SK-N-SH (cell line): Measurements from ENCODE around the gene TMEM120B. TPM values are rescaled to one million over a fixed set of nuclear protein-coding genes. Genes with fewer than 3 reads are reported as not detected.

ENCODE experiments used
- CTCF ChIA-PET: fragments of 300-600, 350-600 bp; formaldehyde crosslinking; extraction: SDS; loops from one replicate; lab custom pipeline; 2021; lab: Yijun Ruan, JAX
- POLR2A ChIA-PET: fragments of 350-600 bp; sonication (Branson Sonifier 250); formaldehyde crosslinking; extraction: SDS; loops from one replicate; lab custom pipeline; 2020; ENCODE audit warnings: antibody characterized with exemption, inconsistent platforms; lab: Yijun Ruan, JAX
- DNase-seq: peaks from one replicate; pipeline ENCODE4 v3.0.0; 2012
- H2AFZ ChIP-seq: fragments of 200-600 bp; sonication (generic); 2 replicates; pipeline ENCODE4 v1.8.1; 2016; ENCODE audit warnings: antibody characterized with exemption, mild to moderate bottlenecking, low read depth
- H3F3A ChIP-seq: fragments of 200-600 bp; sonication (generic); replicated peaks from 2 replicates; pipeline ENCODE3; 2016; ENCODE audit warnings: antibody characterized with exemption, mild to moderate bottlenecking; ENCODE audit not compliant: insufficient read depth
- H3K27ac ChIP-seq, 2 experiments: fragments of 200-500 bp in 1 of 2; fragments of 200-600 bp in 1 of 2; sonication (Bioruptor generic) in 1 of 2; sonication (generic), shearing (Covaris generic) in 1 of 2; 2 replicates each; pipeline versions ENCODE4 v1.5.1 to v1.6.1; 2014 to 2016; ENCODE audit warnings: low read depth in 2 of 2, inconsistent platforms in 1 of 2, low read length in 1 of 2, mild to moderate bottlenecking in 1 of 2, mixed read lengths in 1 of 2
- H3K27me3 ChIP-seq: fragments of 200-600 bp; sonication (generic), shearing (Covaris generic); 2 replicates; pipeline ENCODE4 v1.6.1; 2016; ENCODE audit warnings: mixed run types; ENCODE audit not compliant: insufficient read depth
- H3K36me3 ChIP-seq, 2 experiments: fragments of 200-500 bp in 1 of 2; fragments of 200-600 bp in 1 of 2; sonication (Bioruptor generic) in 1 of 2; sonication (generic) in 1 of 2; replicated peaks in 1 of 2; 2 replicates each; pipeline versions ENCODE3 to v1.5.1; 2014 to 2016; ENCODE audit warnings: low read length in 1 of 2, mild to moderate bottlenecking in 1 of 2; ENCODE audit not compliant: insufficient read depth in 2 of 2, control insufficient read depth in 1 of 2
- H3K4me1 ChIP-seq, 2 experiments: fragments of 200-500 bp in 1 of 2; fragments of 200-600 bp in 1 of 2; sonication (Bioruptor generic) in 1 of 2; sonication (generic), shearing (Covaris generic) in 1 of 2; 2 replicates each; pipeline versions ENCODE4 v1.5.1 to v1.6.1; 2014 to 2016; ENCODE audit warnings: low read depth in 1 of 2, low read length in 1 of 2, mixed run types in 1 of 2; ENCODE audit not compliant: insufficient read depth in 2 of 2, control insufficient read depth in 1 of 2
- H3K4me2 ChIP-seq: fragments of 200-600 bp; sonication (generic), shearing (Covaris generic); 2 replicates; pipeline ENCODE4 v1.6.1; 2017; ENCODE audit warnings: mixed run types
- H3K4me3 ChIP-seq, 2 experiments: fragments of 200-500 bp in 1 of 2; fragments of 200-600 bp in 1 of 2; sonication (Bioruptor generic) in 1 of 2; sonication (generic), shearing (Covaris generic) in 1 of 2; 2 replicates each; pipeline versions ENCODE4 v1.5.1 to v1.8.1; 2014 to 2016; ENCODE audit warnings: low read depth in 2 of 2, inconsistent platforms in 1 of 2, low read length in 1 of 2, mild to moderate bottlenecking in 1 of 2, mixed read lengths in 1 of 2, moderate library complexity in 1 of 2
- H3K79me2 ChIP-seq: fragments of 200-600 bp; sonication (generic); 2 replicates; pipeline ENCODE4 v1.8.1; 2017; ENCODE audit warnings: mild to moderate bottlenecking; ENCODE audit not compliant: insufficient read depth
- H3K9ac ChIP-seq: fragments of 200-600 bp; sonication (generic); 2 replicates; pipeline ENCODE4 v1.6.1; 2017; ENCODE audit warnings: mixed run types
- H3K9me2 ChIP-seq: fragments of 200-600 bp; sonication (generic); 2 replicates; pipeline ENCODE4 v1.6.1; 2017; ENCODE audit warnings: mixed run types
- H3K9me3 ChIP-seq: fragments of 200-600 bp; sonication (generic); 2 replicates; pipeline ENCODE4 v1.6.1; 2017; ENCODE audit warnings: mixed run types, mild to moderate bottlenecking, moderate library complexity
- H4K20me1 ChIP-seq: fragments of 200-600 bp; sonication (generic); 2 replicates; pipeline ENCODE4 v1.6.1; 2017; ENCODE audit warnings: mild to moderate bottlenecking, mixed run types; ENCODE audit not compliant: insufficient read depth
- CHD2 ChIP-seq: fragments of 150-350 bp; IDR thresholded peaks from 2 replicates; pipeline ENCODE4 v1.6.1; 2018; ENCODE audit warnings: low read length; ENCODE audit not compliant: partially characterized antibody
- ELF1 ChIP-seq: IDR thresholded peaks from 2 replicates; pipeline ENCODE4 v1.4.0; 2012
- EP300 ChIP-seq, 2 experiments: IDR thresholded peaks; 2 replicates each; pipeline versions ENCODE4 v1.4.0 to v1.6.1; 2012; ENCODE audit warnings: borderline replicate concordance in 1 of 2, low read depth in 1 of 2, low read length in 1 of 2
- EZH2phosphoT487 ChIP-seq: fragments of 200-600 bp; sonication (generic); IDR thresholded peaks from 2 replicates; pipeline ENCODE4 v1.6.1; 2017; ENCODE audit warnings: low read depth, mixed run types, mild to moderate bottlenecking, antibody characterized with exemption, moderate library complexity, borderline replicate concordance
- FOXJ3 ChIP-seq: sonication (generic); formaldehyde crosslinking; IDR thresholded peaks from 2 replicates; pipeline ENCODE4 v1.5.1; 2020; ENCODE audit warnings: mild to moderate bottlenecking, missing genetic modification reagents
- GATA2 ChIP-seq: sonication (generic); formaldehyde crosslinking; IDR thresholded peaks from 2 replicates; pipeline ENCODE4 v1.5.0; 2020; ENCODE audit warnings: mild to moderate bottlenecking, missing genetic modification reagents
- JUND ChIP-seq: IDR thresholded peaks from 2 replicates; pipeline ENCODE4 v1.4.0; 2012
- MEF2A ChIP-seq: IDR thresholded peaks from 2 replicates; pipeline ENCODE4 v1.4.0; 2012; ENCODE audit warnings: low read depth, borderline replicate concordance
- MXI1 ChIP-seq: IDR thresholded peaks from 2 replicates; pipeline ENCODE4 v1.6.1; 2012; ENCODE audit warnings: mild to moderate bottlenecking, low read depth, low read length, improper control_type of control experiment
- NFIC ChIP-seq: IDR thresholded peaks from 2 replicates; pipeline ENCODE4 v1.4.0; 2012; ENCODE audit warnings: borderline replicate concordance
- NRF1 ChIP-seq: IDR thresholded peaks from 2 replicates; pipeline ENCODE4 v1.6.1; 2012; ENCODE audit warnings: low read depth, mild to moderate bottlenecking, low read length
- POLR2AphosphoS5 ChIP-seq: IDR thresholded peaks from 2 replicates; pipeline ENCODE4 v1.6.1; 2012; ENCODE audit warnings: low read depth, low read length
- RCOR1 ChIP-seq: fragments of 150-350 bp; IDR thresholded peaks from 2 replicates; pipeline ENCODE4 v1.6.1; 2017; ENCODE audit warnings: antibody characterized with exemption, low read length
- RXRA ChIP-seq: IDR thresholded peaks from 2 replicates; pipeline ENCODE4 v1.4.0; 2012; ENCODE audit warnings: low read depth, mild to moderate bottlenecking, borderline replicate concordance
- SIN3A ChIP-seq: IDR thresholded peaks from 2 replicates; pipeline ENCODE4 v1.6.1; 2012; ENCODE audit warnings: low read depth, mild to moderate bottlenecking, low read length, moderate library complexity, borderline replicate concordance
- SMC3 ChIP-seq: IDR thresholded peaks from 2 replicates; pipeline ENCODE4 v1.6.1; 2012; ENCODE audit warnings: low read depth, low read length, improper control_type of control experiment
- TEAD4 ChIP-seq: IDR thresholded peaks from 2 replicates; pipeline ENCODE4 v1.4.0; 2012; ENCODE audit warnings: mild to moderate bottlenecking, borderline replicate concordance; ENCODE audit not compliant: insufficient read depth
- YY1 ChIP-seq: IDR thresholded peaks from 2 replicates; pipeline ENCODE4 v1.4.0; 2012; ENCODE audit warnings: low read depth, mild to moderate bottlenecking
- WGBS: methylation state at CpG from one replicate; pipeline ENCODE4 v1.1.6; 2017; ENCODE audit warnings: low lambda C conversion rate; 5-methylcytosine and 5-hydroxymethylcytosine counted together
- polyA plus RNA-seq, 3 experiments: library from polyadenylated mRNA; depleted of rRNA; stranded (reverse); fragments of >200 nt; gene quantifications; 2 replicates each; pipeline ENCODE4 v1.2.3, GENCODE V29; 2012
- TF ChIP-seq, protein P1 (sequence below): fragments of 150-350 bp; IDR thresholded peaks from 2 replicates; pipeline ENCODE4 v1.6.1; 2017; ENCODE audit warnings: antibody characterized with exemption, low read length, low read depth, borderline replicate concordance
- TF ChIP-seq, protein P2 (sequence below): IDR thresholded peaks from 2 replicates; pipeline ENCODE4 v1.4.0; 2012; ENCODE audit warnings: low read depth, borderline replicate concordance

The TMEM120B gene
- polyA plus RNA-seq, 1 of the 3 experiments (the other 2 are of a cell fraction), result 15.4 TPM

DNA sequence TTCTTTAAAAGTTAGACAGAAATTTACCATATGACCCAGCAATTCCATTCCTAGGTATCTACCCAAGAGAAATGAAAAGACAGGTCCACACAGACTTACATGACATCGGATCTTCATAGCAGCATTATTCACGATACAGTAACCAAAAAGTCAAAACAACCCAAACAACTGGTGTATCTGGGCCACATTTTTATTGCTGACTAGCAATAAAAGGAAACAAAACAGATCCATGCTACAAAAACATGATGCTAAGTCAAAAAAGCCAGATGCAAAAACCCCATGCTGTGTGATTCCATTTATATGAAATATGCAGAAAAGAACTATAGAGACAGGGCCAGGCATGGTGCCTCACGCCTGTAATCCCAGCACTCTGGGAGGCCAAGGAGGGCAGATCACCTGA, 12.9 kb downstream of the TMEM120B start:
- Histone ChIP-seq H3K27ac (no peak overlapping the region), H3K4me1 (no peaks in the 10 kb centered on the region), H3K4me2 (no peak overlapping the region), H3K4me3 (no peak overlapping the region), H3K9me3 (no peaks in the 10 kb centered on the region), H3K27me3 (no peaks in the 10 kb centered on the region), H3K9me2 (no peaks in the 10 kb centered on the region), H3K9ac (no peak overlapping the region), H3F3A (peaks cover 3% of the 10 kb centered on the region), H3K79me2 (peaks cover 62% of the 10 kb centered on the region; the same call in 1 of the 2 replicates), H4K20me1 (no peaks in the 10 kb centered on the region), H3K36me3 (peaks cover 0 to 7% of the 10 kb centered on the region in 2 experiments), H2AFZ (no peak overlapping the region)
- TF ChIP-seq NRF1 (no peak), ELF1 (no peak), EP300 (IDR thresholded peaks at IDR 0.05; ENCODE audit: borderline replicate concordance in 1 of 2, low read depth in 1 of 2, low read length in 1 of 2) (no peak)
- CTCF ChIA-PET, result no interaction called here
- WGBS, result 96% methylated on average over 3 of the region's 3 CpGs
- POLR2A ChIA-PET, result no interaction called here
- DNase-seq, result no peak

DNA sequence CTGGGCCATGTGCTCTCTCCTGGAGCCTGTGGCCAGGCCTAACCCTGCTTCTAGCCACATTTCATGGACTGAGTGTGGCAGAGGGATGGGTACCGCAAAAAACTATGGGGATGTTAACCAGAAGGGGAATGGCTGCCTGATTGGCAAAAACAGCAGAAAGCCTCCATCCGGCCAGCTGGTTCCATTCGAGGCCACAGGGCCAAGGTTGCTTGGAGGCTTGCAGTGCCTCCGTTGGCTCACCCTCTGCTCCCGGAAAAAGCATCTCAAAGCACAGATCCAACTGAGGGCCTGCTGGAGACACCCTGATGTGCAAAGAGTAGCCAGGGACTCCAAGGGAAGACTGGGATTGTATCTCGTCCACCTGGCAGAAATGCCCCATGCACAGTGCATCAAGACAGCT, 16.5 kb downstream of the TMEM120B start:
- Histone ChIP-seq H3K36me3 (peaks cover 0 to 7% of the 10 kb centered on the region in 2 experiments), H3K27me3 (no peaks in the 10 kb centered on the region), H3F3A (peaks cover 5% of the 10 kb centered on the region), H3K9ac (no peak overlapping the region), H3K9me3 (no peaks in the 10 kb centered on the region), H2AFZ (no peak overlapping the region), H3K79me2 (peaks cover 38% of the 10 kb centered on the region; the same call in 1 of the 2 replicates), H3K4me3 (no peak overlapping the region), H4K20me1 (no peaks in the 10 kb centered on the region), H3K4me1 (no peaks in the 10 kb centered on the region), H3K4me2 (no peak overlapping the region), H3K9me2 (no peaks in the 10 kb centered on the region), H3K27ac (no peak overlapping the region)
- TF ChIP-seq GATA2 (no peak), ELF1 (no peak), SIN3A (no peak), NRF1 (no peak), SMC3 (no peak), EP300 (IDR thresholded peaks at IDR 0.05; ENCODE audit: borderline replicate concordance in 1 of 2, low read depth in 1 of 2, low read length in 1 of 2) (no peak)
- ChIA-PET CTCF (interaction anchor here (1.7 kb wide), 1 partner anchor 66 kb away, joined by 6 read pairs; no protein-coding TSS in a partner anchor), POLR2A (no interaction called here)
- WGBS, result 89% methylated on average over 5 of the region's 6 CpGs
- no peak for DNase-seq

DNA sequence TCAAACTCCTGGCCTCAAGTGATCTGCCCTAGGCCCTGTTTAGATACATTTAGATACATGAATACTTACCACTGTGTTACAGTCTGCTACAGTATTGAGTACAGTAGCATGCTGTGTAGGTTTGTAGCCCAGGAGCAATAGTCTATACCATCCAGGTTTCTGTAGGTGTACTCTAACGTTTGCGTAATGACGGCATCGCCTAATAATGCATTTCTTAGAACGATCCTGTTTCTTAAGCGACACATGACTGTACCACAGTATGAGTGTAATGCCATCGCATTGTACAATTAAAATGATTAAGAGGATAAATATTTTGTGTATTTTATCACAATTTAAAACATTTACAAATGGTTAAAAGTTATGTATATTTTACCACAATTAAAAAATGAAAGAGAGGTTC, 18.9 kb downstream of the TMEM120B start:
- ChIA-PET CTCF (no interaction called here), POLR2A (no interaction called here)
- WGBS, result 92% methylated on average over 7 of the region's 7 CpGs

More for the DNA sequence above, 18.9 kb downstream of the TMEM120B start:
- Histone ChIP-seq H3F3A (peaks cover 5% of the 10 kb centered on the region), H3K9me3 (no peaks in the 10 kb centered on the region), H3K27me3 (no peaks in the 10 kb centered on the region), H3K4me3 (no peak overlapping the region), H3K9me2 (no peaks in the 10 kb centered on the region), H3K9ac (no peak overlapping the region), H3K36me3 (no peaks in the 10 kb centered on the region), H3K27ac (no peak overlapping the region), H3K79me2 (peaks cover 21% of the 10 kb centered on the region; the same call in 1 of the 2 replicates), H3K4me1 (no peaks in the 10 kb centered on the region), H2AFZ (no peak overlapping the region), H3K4me2 (no peak overlapping the region), H4K20me1 (no peaks in the 10 kb centered on the region)
- DNase-seq, result no peak
- TF ChIP-seq FOXJ3 (CRISPR knock-in tag) (no peak), POLR2AphosphoS5 (no peak), RXRA (no peak), GATA2 (no peak), TEAD4 (no peak), YY1 (no peak), ELF1 (no peak), RCOR1 (no peak), MXI1 (no peak), EP300 (IDR thresholded peaks at IDR 0.05; ENCODE audit: borderline replicate concordance in 1 of 2, low read depth in 1 of 2, low read length in 1 of 2) (no peak), SMC3 (no peak), JUND (no peak), MEF2A (no peak), CHD2 (no peak), EZH2phosphoT487 (no peak), NFIC (no peak)
- TF ChIP-seq, protein P1, sequence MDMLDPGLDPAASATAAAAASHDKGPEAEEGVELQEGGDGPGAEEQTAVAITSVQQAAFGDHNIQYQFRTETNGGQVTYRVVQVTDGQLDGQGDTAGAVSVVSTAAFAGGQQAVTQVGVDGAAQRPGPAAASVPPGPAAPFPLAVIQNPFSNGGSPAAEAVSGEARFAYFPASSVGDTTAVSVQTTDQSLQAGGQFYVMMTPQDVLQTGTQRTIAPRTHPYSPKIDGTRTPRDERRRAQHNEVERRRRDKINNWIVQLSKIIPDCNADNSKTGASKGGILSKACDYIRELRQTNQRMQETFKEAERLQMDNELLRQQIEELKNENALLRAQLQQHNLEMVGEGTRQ, result no peak
- TF ChIP-seq, protein P2, sequence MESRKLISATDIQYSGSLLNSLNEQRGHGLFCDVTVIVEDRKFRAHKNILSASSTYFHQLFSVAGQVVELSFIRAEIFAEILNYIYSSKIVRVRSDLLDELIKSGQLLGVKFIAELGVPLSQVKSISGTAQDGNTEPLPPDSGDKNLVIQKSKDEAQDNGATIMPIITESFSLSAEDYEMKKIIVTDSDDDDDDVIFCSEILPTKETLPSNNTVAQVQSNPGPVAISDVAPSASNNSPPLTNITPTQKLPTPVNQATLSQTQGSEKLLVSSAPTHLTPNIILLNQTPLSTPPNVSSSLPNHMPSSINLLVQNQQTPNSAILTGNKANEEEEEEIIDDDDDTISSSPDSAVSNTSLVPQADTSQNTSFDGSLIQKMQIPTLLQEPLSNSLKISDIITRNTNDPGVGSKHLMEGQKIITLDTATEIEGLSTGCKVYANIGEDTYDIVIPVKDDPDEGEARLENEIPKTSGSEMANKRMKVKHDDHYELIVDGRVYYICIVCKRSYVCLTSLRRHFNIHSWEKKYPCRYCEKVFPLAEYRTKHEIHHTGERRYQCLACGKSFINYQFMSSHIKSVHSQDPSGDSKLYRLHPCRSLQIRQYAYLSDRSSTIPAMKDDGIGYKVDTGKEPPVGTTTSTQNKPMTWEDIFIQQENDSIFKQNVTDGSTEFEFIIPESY, result no peak
